ENCODE results near the gene EFR3B.

GRCh38 chr2:25177211-25177611 is 135.3 kb downstream of the EFR3B start:
- TF ChIP-seq CTCF (IDR thresholded peaks at IDR 0.05) (no peak), RAD21 (IDR thresholded peaks at IDR 0.05; ENCODE audit: low read length) (no peak), SMC3 (IDR thresholded peaks at IDR 0.05; ENCODE audit: low read depth, low read length) (no peak), RCOR1 (IDR thresholded peaks at IDR 0.05; ENCODE audit: low read length) (no peak), RXRA (IDR thresholded peaks at IDR 0.05; ENCODE audit: borderline replicate concordance, low read depth) (no peak), TAF1 (IDR thresholded peaks at IDR 0.05; ENCODE audit: borderline replicate concordance, low read depth, low read length) (no peak), POLR2AphosphoS5 (IDR thresholded peaks at IDR 0.05; ENCODE audit: low read depth, low read length) (no peak), EP300 (IDR thresholded peaks at IDR 0.05; ENCODE audit: borderline replicate concordance in 1 of 2, low read depth in 1 of 2, low read length in 1 of 2) (no peak), NRF1 (IDR thresholded peaks at IDR 0.05; ENCODE audit: low read depth, low read length) (no peak), NFIC (IDR thresholded peaks at IDR 0.05; ENCODE audit: borderline replicate concordance) (no peak), YY1 (IDR thresholded peaks at IDR 0.05; ENCODE audit: low read depth) (no peak)

Data from SK-N-SH (cell line).